Raji (cell line): ENCODE results near the gene EIF4G3.

Source experiments
- POLR2A ChIP-seq: IDR thresholded peaks from 2 replicates; pipeline ENCODE4 v1.6.1; 2011; ENCODE audit warnings: low read depth, low read length, control low read depth; ENCODE audit not compliant: insufficient read depth

Gene EIF4G3

GRCh38 chr1:20928146-20928545 is 248.6 kb downstream of the EIF4G3 start:
- TF ChIP-seq POLR2A = no peak

DNA sequence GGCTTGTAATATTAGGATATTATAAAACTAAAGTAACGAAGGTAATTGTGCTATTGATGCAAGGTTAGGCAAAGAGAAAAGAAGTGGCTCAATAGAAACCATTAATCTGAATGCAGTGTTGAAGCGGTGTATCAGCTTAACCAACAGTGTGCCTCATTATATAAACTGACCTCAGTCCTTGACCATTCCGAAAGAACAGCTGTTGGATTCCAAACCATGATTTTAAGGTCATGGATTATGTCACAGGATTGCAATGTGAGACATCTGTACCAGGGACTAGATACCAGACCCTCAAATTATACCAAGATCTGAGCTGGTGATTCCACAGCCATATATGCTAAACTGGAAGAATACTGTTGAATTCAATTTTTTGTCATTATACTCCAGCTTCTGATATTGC is 255.4 kb downstream of the EIF4G3 start:
- TF ChIP-seq POLR2A = no peak

GRCh38 chr1:20913242-20913641 is 263.5 kb downstream of the EIF4G3 start:
- no peak for TF ChIP-seq POLR2A

DNA sequence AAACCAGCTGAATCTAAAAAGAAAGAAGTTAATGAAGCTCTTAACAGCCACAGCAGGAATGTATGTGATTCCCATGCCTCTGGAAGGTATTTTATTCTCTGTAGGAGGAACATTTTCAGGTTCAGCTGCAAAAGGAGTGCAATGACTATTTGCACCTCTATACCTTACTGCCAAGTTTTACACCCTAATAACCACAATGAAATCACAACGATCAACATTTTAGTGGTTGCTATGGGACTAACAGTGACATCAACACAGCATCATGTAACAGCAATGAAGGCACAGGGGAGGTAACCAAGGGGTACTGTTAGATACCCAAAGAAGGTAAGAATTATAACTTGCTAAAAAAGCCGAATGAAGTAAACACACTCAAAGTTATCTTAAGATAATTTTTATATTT is 273.3 kb downstream of the EIF4G3 start:
- TF ChIP-seq POLR2A = no peak

GRCh38 chr1:20900056-20900455 is 276.6 kb downstream of the EIF4G3 start:
- no peak for TF ChIP-seq POLR2A

DNA sequence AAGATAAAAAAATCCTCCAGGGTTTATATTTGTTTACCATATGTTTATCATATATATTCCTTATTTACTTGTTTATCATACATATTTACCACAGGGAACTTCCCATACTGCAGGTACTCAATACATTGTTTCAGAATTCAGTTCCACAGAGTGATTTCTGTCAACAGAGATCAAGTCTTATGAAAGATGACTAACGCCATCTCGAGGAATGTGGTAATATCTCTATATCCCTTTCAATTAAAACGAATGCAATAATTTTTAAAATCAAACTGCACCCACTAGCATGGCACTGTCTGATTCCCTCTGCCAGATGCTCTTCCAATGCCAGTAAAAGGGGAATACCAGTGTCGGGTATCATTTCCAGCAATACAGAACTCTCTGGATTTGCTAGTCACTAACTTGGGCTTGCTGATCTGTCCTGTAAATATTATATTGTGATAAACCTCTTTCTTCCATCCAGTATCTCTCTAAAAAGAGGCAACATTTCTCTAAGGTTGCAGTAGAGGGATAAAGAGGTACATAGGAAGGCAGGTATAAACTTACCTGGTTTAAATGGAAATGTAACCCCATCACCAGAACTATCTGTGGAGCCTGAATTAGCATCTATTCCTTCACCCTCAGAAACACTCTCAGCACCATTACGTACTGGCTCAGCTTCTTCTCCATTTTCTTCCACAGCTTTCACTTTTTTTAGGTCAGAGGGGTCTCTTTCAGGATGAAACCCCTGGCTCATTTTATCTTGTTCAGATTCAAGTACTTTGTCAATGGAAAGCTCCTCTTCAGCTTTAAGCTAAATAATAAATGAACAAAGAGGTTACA is 277.3 kb downstream of the EIF4G3 start:
- no peak for TF ChIP-seq POLR2A

DNA sequence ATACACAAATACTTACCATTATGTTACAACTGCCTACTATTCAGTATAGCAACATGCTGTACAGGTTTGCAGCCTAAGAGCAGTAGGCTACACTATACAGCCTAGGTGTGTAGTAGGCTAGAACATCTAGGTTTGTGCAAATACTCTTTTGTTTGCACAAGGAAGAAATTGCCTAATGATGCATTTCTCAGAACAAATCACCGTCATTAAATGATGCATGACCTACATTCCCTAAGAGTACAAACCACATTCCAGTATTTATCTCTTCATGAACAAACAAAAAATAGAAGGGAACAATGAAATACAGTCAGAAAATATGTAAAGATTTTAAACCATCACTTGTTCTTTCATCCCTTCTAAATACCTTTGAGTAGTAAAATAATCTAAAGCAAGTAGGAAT is 279.9 kb downstream of the EIF4G3 start:
- TF ChIP-seq POLR2A = no peak

GRCh38 chr1:20893931-20894330 is 282.8 kb downstream of the EIF4G3 start:
- no peak for TF ChIP-seq POLR2A

DNA sequence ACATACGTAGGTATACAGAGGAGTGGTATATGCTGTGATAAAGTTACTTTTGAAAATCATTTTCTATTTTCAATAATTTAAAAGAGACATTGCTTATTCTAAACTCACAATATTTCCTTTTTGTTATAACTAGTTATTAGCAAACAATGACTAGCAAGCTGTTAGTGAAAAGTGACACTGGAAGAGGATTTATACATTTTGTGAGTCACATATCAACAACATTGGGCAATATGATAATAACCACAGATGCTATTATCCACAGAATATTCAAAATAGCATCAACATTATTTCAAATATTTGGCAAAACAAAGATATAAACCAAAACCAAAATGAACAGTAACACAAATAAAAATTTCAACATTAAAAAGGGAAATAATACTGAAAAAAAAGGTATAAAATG is 285.6 kb downstream of the EIF4G3 start:
- no peak for TF ChIP-seq POLR2A

DNA sequence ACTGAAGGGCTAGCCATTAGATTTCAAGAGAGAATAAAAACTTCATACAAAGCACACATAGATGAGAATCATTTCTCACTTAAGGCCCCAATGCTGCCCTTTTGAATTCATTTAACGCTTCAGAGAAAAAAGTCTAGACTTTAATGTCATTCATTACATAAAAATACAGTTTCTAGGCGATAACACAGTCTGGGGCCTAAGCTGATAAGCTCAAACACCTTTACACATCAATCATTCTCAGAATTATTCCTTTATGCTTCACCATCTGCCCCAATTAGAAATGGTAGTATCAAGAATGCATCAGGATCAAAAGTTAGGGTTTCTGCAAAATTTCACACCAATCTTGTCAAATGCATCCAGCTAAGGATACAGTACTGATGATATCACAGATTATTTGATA is 289.5 kb downstream of the EIF4G3 start:
- TF ChIP-seq POLR2A = no peak

DNA sequence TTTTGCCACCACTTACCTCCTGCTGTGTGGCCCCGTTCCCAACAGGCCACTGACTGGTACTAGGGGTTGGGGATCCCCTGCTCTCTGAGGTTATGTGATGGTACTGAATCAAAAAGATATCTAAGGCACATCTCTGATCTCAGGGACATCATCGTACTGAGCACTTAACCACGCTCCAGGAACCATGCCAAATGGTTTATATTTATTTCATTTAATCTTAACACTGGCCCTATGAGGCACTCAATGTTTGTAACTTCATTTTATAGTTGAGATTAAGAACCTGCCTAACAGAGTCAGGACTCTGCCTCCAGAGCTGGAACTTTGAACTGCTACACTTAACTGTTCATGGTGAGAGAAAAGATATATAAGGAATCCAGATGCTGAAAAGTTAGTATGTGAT is 291.6 kb downstream of the EIF4G3 start:
- TF ChIP-seq POLR2A = no peak

GRCh38 chr1:20884513-20884912 is 292.2 kb downstream of the EIF4G3 start:
- no peak for TF ChIP-seq POLR2A

GRCh38 chr1:20883766-20884165 is 292.9 kb downstream of the EIF4G3 start:
- TF ChIP-seq POLR2A = no peak

DNA sequence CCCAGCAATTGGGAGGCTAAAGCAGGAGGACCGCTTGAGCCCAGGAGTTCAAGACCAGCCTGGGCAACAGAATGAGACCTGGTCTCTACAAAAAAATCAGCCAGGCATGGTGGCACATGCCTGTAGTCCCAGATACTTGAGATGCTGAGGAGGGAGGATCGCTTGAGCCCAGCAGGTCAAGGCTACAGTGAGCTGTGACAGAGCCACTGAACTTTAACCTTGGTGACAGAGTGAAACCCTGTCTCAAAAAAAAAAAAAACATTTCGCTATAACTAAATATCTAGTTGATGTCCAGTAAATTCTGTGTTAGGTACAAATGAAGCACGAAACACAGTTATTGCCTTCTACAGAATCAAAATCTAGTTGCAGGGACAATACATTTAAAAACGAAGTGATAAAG is 293.9 kb downstream of the EIF4G3 start:
- TF ChIP-seq POLR2A = no peak

DNA sequence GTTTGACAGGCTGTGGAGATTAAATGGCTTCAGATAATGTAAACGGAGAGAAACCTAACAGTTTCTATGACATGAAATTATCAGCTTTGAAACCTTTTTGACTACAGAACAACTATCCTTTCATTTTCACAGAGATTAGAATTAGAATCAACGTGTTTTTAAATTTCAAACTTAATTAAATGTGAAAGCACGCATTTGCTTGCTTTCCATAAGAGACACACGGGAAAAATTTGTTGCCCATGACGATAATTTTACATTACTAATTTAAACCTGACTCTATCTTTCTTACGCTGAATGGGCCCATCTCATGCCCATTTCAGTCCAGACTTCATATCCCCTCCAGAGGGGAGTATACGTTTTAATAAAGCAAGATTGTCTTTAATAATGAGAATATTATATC is 297.9 kb downstream of the EIF4G3 start:
- TF ChIP-seq POLR2A = no peak

DNA sequence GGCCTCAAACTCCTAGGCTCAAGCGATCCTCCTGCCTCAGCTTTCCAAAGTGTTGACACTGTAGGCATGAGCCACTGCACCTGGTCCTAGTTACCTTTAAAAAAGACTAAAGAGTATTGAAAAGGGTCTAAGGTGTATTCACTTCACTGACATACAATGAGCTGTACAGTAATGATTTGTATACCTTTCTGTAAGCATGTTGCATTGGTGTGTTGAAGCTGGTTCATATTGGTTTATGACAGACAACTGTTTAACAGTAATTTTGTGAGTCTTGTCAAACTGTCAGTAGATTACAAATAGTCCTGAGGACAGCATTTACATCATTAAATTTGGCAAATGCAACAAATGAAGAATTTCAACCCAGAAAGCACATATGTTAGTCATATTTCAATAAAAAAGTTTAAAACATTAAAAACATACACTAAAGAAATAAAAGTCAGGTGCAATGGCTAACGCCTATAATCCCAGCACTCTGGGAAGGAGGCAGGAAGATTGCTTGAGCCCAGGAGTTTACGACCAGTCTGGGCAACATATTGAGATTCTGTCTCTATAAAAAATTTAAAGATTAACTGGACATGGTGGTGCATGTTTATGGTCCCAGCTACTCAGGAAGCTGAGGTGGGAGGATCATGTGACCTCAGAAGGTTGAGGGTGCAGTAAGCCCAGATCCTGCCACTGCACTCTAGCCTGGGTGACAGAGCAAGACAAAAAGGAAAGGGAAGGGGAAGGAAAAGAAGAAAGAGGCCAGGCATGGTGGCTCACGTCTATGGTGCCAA is 301.3 kb downstream of the EIF4G3 start:
- TF ChIP-seq POLR2A = no peak
